ENCODE measurements around the gene DCAF4. TPM values are rescaled to one million over a fixed set of nuclear protein-coding genes. Genes with fewer than 3 reads are reported as not detected.

DCAF4 gene
- total RNA-seq, 1 donor from 2014 or later: 7.7 TPM

- H3K36me3 Mint-ChIP-seq (ENCODE audit: low read depth, unreplicated experiment): peaks cover 41% of the 10 kb centered on the region
Observed at GRCh38 chr14:72980863-72981262, 54.6 kb downstream of the DCAF4 start.

GRCh38 chr14:72982146-72982708 is 56.0 kb downstream of the DCAF4 start:
- no peak for DNase-seq (ENCODE audit: low spot score)
- H3K27ac Mint-ChIP-seq (ENCODE audit: unreplicated experiment): no peak overlapping the region
- H3K27me3 Mint-ChIP-seq (ENCODE audit: unreplicated experiment): no peaks in the 10 kb centered on the region
- H3K36me3 Mint-ChIP-seq (ENCODE audit: low read depth, unreplicated experiment): peaks cover 44% of the 10 kb centered on the region
- H3K4me1 Mint-ChIP-seq (ENCODE audit: unreplicated experiment): peaks cover 21% of the 10 kb centered on the region
- no peak for TF ChIP-seq CTCF (IDR thresholded peaks at IDR 0.05; ENCODE audit: unreplicated experiment)
- H3K4me3 Mint-ChIP-seq (ENCODE audit: unreplicated experiment): peak overlapping the region; percentile 50
- no peaks in the 10 kb centered on the region for H3K9me3 Mint-ChIP-seq (ENCODE audit: unreplicated experiment)

More at GRCh38 chr14:72980863-72981262, 54.6 kb downstream of the DCAF4 start:
- H3K27me3 Mint-ChIP-seq (ENCODE audit: unreplicated experiment): peaks cover 1% of the 10 kb centered on the region
- DNase-seq (ENCODE audit: low spot score): no peak
- no peak for TF ChIP-seq CTCF (IDR thresholded peaks at IDR 0.05; ENCODE audit: unreplicated experiment)
- H3K27ac Mint-ChIP-seq (ENCODE audit: unreplicated experiment): no peak overlapping the region
- no peaks in the 10 kb centered on the region for H3K9me3 Mint-ChIP-seq (ENCODE audit: unreplicated experiment)
- H3K4me1 Mint-ChIP-seq (ENCODE audit: unreplicated experiment): peaks cover 26% of the 10 kb centered on the region
- no peak overlapping the region for H3K4me3 Mint-ChIP-seq (ENCODE audit: unreplicated experiment)

- Mint-ChIP-seq H3K27me3 (ENCODE audit: unreplicated experiment) (no peaks in the 10 kb centered on the region), H3K36me3 (ENCODE audit: low read depth, unreplicated experiment) (peaks cover 47% of the 10 kb centered on the region), H3K4me3 (ENCODE audit: unreplicated experiment) (no peak overlapping the region), H3K27ac (ENCODE audit: unreplicated experiment) (no peak overlapping the region), H3K4me1 (ENCODE audit: unreplicated experiment) (peaks cover 8% of the 10 kb centered on the region), H3K9me3 (ENCODE audit: unreplicated experiment) (no peaks in the 10 kb centered on the region)
- TF ChIP-seq CTCF (IDR thresholded peaks at IDR 0.05; ENCODE audit: unreplicated experiment): no peak
- DNase-seq (ENCODE audit: low spot score): no peak
Observed at GRCh38 chr14:72986214-72986613, 60.0 kb downstream of the DCAF4 start.

- peaks cover 41% of the 10 kb centered on the region for H3K36me3 Mint-ChIP-seq (ENCODE audit: low read depth, unreplicated experiment)
- H3K27me3 Mint-ChIP-seq (ENCODE audit: unreplicated experiment): no peaks in the 10 kb centered on the region
- no peak overlapping the region for H3K4me3 Mint-ChIP-seq (ENCODE audit: unreplicated experiment)
- H3K9me3 Mint-ChIP-seq (ENCODE audit: unreplicated experiment): no peaks in the 10 kb centered on the region
- DNase-seq (ENCODE audit: low spot score): no peak
- no peak for TF ChIP-seq CTCF (IDR thresholded peaks at IDR 0.05; ENCODE audit: unreplicated experiment)
- H3K4me1 Mint-ChIP-seq (ENCODE audit: unreplicated experiment): peaks cover 7% of the 10 kb centered on the region
- H3K27ac Mint-ChIP-seq (ENCODE audit: unreplicated experiment): no peak overlapping the region
Observed at GRCh38 chr14:72986857-72987256, 60.6 kb downstream of the DCAF4 start.

- Mint-ChIP-seq H3K36me3 (ENCODE audit: low read depth, unreplicated experiment) (peaks cover 37% of the 10 kb centered on the region), H3K27me3 (ENCODE audit: unreplicated experiment) (no peaks in the 10 kb centered on the region), H3K4me1 (ENCODE audit: unreplicated experiment) (no peaks in the 10 kb centered on the region), H3K4me3 (ENCODE audit: unreplicated experiment) (no peak overlapping the region), H3K27ac (ENCODE audit: unreplicated experiment) (no peak overlapping the region), H3K9me3 (ENCODE audit: unreplicated experiment) (no peaks in the 10 kb centered on the region)
- DNase-seq (ENCODE audit: low spot score): no peak
- TF ChIP-seq CTCF (IDR thresholded peaks at IDR 0.05; ENCODE audit: unreplicated experiment): no peak
Observed at GRCh38 chr14:72990171-72990570, 63.9 kb downstream of the DCAF4 start.
